ENCODE data around the gene SOX21. TPM values are rescaled to one million over a fixed set of nuclear protein-coding genes. Genes with fewer than 3 reads are reported as not detected.

The SOX21 gene
- total and polyA plus RNA-seq, 5 donors, result not detected

- Histone ChIP-seq H3K4me1 (ENCODE audit: control insufficient read depth, insufficient read depth, low read length) (peaks cover 2% of the 10 kb centered on the region), H3K4me3 (ENCODE audit: low read length) (no peak overlapping the region), H3K9me3 (ENCODE audit: control insufficient read depth, low read length) (no peaks in the 10 kb centered on the region), H3K27me3 (ENCODE audit: control insufficient read depth, insufficient read depth) (no peaks in the 10 kb centered on the region), H3K27ac (ENCODE audit: low read length) (no peak overlapping the region)
- WGBS, result 4% methylated on average over 31 of the region's 31 CpGs
- no peak for DNase-seq
- intact Hi-C loops (cut with DNase I), result no loop called here
- ATAC-seq, result no peak
These were observed 4.1 kb downstream of the SOX21 start for GRCh38 chr13:94708031-94708859.

- Histone ChIP-seq H3K9me3 (ENCODE audit: control insufficient read depth, low read length) (no peaks in the 10 kb centered on the region), H3K27ac (ENCODE audit: low read length) (no peak overlapping the region), H3K27me3 (ENCODE audit: control insufficient read depth, insufficient read depth) (peaks cover 4% of the 10 kb centered on the region), H3K4me3 (ENCODE audit: low read length) (no peak overlapping the region), H3K4me1 (ENCODE audit: control insufficient read depth, insufficient read depth, low read length) (peaks cover 2% of the 10 kb centered on the region)
- 3% methylated on average over 41 of the region's 41 CpGs for WGBS
- intact Hi-C loops (cut with DNase I), result no loop called here
- DNase-seq (no peak), ATAC-seq (no peak)
These were observed 4.8 kb downstream of the SOX21 start for GRCh38 chr13:94707400-94708021.

- intact Hi-C loops (cut with DNase I), result no loop called here
- no peak for DNase-seq
- H3K4me1 ChIP-seq (ENCODE audit: control insufficient read depth, insufficient read depth, low read length), result peaks cover 2% of the 10 kb centered on the region
- no peak for ATAC-seq
- 9% methylated on average over 15 of the region's 15 CpGs for WGBS
- no peaks in the 10 kb centered on the region for H3K9me3 ChIP-seq (ENCODE audit: control insufficient read depth, low read length)
- peaks cover 4% of the 10 kb centered on the region for H3K27me3 ChIP-seq (ENCODE audit: control insufficient read depth, insufficient read depth)
- no peak overlapping the region for H3K4me3 ChIP-seq (ENCODE audit: low read length)
- no peak overlapping the region for H3K27ac ChIP-seq (ENCODE audit: low read length)
These were observed 5.4 kb downstream of the SOX21 start for GRCh38 chr13:94706843-94707399.

GRCh38 chr13:94706101-94706842, 6.1 kb downstream of the SOX21 start:
- Histone ChIP-seq H3K27ac (ENCODE audit: low read length) (no peak overlapping the region), H3K4me3 (ENCODE audit: low read length) (no peak overlapping the region), H3K9me3 (ENCODE audit: control insufficient read depth, low read length) (no peaks in the 10 kb centered on the region), H3K4me1 (ENCODE audit: control insufficient read depth, insufficient read depth, low read length) (peaks cover 2% of the 10 kb centered on the region), H3K27me3 (ENCODE audit: control insufficient read depth, insufficient read depth) (peaks cover 4% of the 10 kb centered on the region)
- intact Hi-C loops (cut with DNase I), result no loop called here
- 11% methylated on average over 16 of the region's 16 CpGs for WGBS
- ATAC-seq, result no peak
- no peak for DNase-seq

GRCh38 chr13:94705081-94706030, 7.0 kb downstream of the SOX21 start:
- WGBS, result 9% methylated on average over 40 of the region's 40 CpGs
- intact Hi-C loops (cut with DNase I), result no loop called here
- DNase-seq, result no peak

GRCh38 chr13:94704377-94705080, 7.8 kb downstream of the SOX21 start:
- no peaks in the 10 kb centered on the region for H3K9me3 ChIP-seq (ENCODE audit: control insufficient read depth, low read length)
- H3K27me3 ChIP-seq (ENCODE audit: control insufficient read depth, insufficient read depth), result peaks cover 4% of the 10 kb centered on the region
- ATAC-seq (no peak), DNase-seq (no peak)
- 12% methylated on average over 24 of the region's 24 CpGs for WGBS
- intact Hi-C loops (cut with DNase I), result no loop called here
- H3K27ac ChIP-seq (ENCODE audit: low read length), result no peak overlapping the region
- H3K4me3 ChIP-seq (ENCODE audit: low read length), result no peak overlapping the region
- H3K4me1 ChIP-seq (ENCODE audit: control insufficient read depth, insufficient read depth, low read length), result peaks cover 2% of the 10 kb centered on the region

More at GRCh38 chr13:94705081-94706030, 7.0 kb downstream of the SOX21 start:
- no peak overlapping the region for H3K27ac ChIP-seq (ENCODE audit: low read length)
- no peak overlapping the region for H3K4me3 ChIP-seq (ENCODE audit: low read length)
- H3K4me1 ChIP-seq (ENCODE audit: control insufficient read depth, insufficient read depth, low read length), result peaks cover 2% of the 10 kb centered on the region
- no peak for ATAC-seq
- peaks cover 4% of the 10 kb centered on the region for H3K27me3 ChIP-seq (ENCODE audit: control insufficient read depth, insufficient read depth)
- H3K9me3 ChIP-seq (ENCODE audit: control insufficient read depth, low read length), result no peaks in the 10 kb centered on the region

- intact Hi-C loops (cut with DNase I), result no loop called here
- no peak for DNase-seq
- WGBS, result 5% methylated on average over 26 of the region's 26 CpGs
- Histone ChIP-seq H3K4me3 (ENCODE audit: low read length) (no peak overlapping the region), H3K27me3 (ENCODE audit: control insufficient read depth, insufficient read depth) (peaks cover 4% of the 10 kb centered on the region), H3K9me3 (ENCODE audit: control insufficient read depth, low read length) (no peaks in the 10 kb centered on the region), H3K4me1 (ENCODE audit: control insufficient read depth, insufficient read depth, low read length) (peaks cover 2% of the 10 kb centered on the region), H3K27ac (ENCODE audit: low read length) (no peak overlapping the region)
- no peak for ATAC-seq
These were observed 8.5 kb downstream of the SOX21 start for GRCh38 chr13:94703721-94704314.

GRCh38 chr13:94703271-94703670, 9.1 kb downstream of the SOX21 start:
- H3K9me3 ChIP-seq (ENCODE audit: control insufficient read depth, low read length), result no peaks in the 10 kb centered on the region
- intact Hi-C loops (cut with DNase I), result no loop called here
- DNase-seq (no peak), ATAC-seq (no peak)
- H3K27me3 ChIP-seq (ENCODE audit: control insufficient read depth, insufficient read depth), result peaks cover 4% of the 10 kb centered on the region
- no peak overlapping the region for H3K4me3 ChIP-seq (ENCODE audit: low read length)
- peaks cover 2% of the 10 kb centered on the region for H3K4me1 ChIP-seq (ENCODE audit: control insufficient read depth, insufficient read depth, low read length)
- 3% methylated on average over 17 of the region's 17 CpGs for WGBS
- H3K27ac ChIP-seq (ENCODE audit: low read length), result no peak overlapping the region

- intact Hi-C loops (cut with DNase I), result no loop called here
- peaks cover under 1% of the 10 kb centered on the region for H3K4me1 ChIP-seq (ENCODE audit: control insufficient read depth, insufficient read depth, low read length)
- no peak for DNase-seq
- no peak overlapping the region for H3K27ac ChIP-seq (ENCODE audit: low read length)
- H3K27me3 ChIP-seq (ENCODE audit: control insufficient read depth, insufficient read depth), result peaks cover 4% of the 10 kb centered on the region
- ATAC-seq, result no peak
- H3K9me3 ChIP-seq (ENCODE audit: control insufficient read depth, low read length), result no peaks in the 10 kb centered on the region
- no peak overlapping the region for H3K4me3 ChIP-seq (ENCODE audit: low read length)
- WGBS, result 4% methylated on average over 60 of the region's 60 CpGs
These were observed 9.9 kb downstream of the SOX21 start for GRCh38 chr13:94702181-94703041.
